ENCODE data around the gene CES5A.

Gene CES5A

GRCh38 chr16:55856950-55857349 lies 18.2 kb downstream of the CES5A start:
- H3K27me3 ChIP-seq (ENCODE audit: insufficient read depth, insufficient read length) = no peaks in the 10 kb centered on the region
- TF ChIP-seq ZNF274 (IDR thresholded peaks at IDR 0.05; ENCODE audit: low read depth, low read length) (no peak), YY1 (IDR thresholded peaks at IDR 0.05; ENCODE audit: insufficient read depth, insufficient read length) (no peak), SUZ12 (IDR thresholded peaks at IDR 0.05; ENCODE audit: extremely low read depth, insufficient read depth, insufficient read length) (no peak)
- DNase-seq (ENCODE audit: low read depth, low spot score) = no peak
- H3K4me3 ChIP-seq (ENCODE audit: insufficient read length, low read depth) = no peak overlapping the region
- no peaks in the 10 kb centered on the region for H3K4me1 ChIP-seq (ENCODE audit: insufficient read depth, insufficient read length)
- no peak overlapping the region for H3K9ac ChIP-seq (ENCODE audit: insufficient read length, low read depth)
- no peaks in the 10 kb centered on the region for H3K9me3 ChIP-seq (ENCODE audit: insufficient read depth, low read length)
- H3K36me3 ChIP-seq (ENCODE audit: insufficient read depth, insufficient read length, low read length) = no peaks in the 10 kb centered on the region

GRCh38 chr16:55853114-55853513 lies 22.1 kb downstream of the CES5A start:
- DNase-seq (ENCODE audit: low read depth, low spot score) = no peak
- no peaks in the 10 kb centered on the region for H3K4me1 ChIP-seq (ENCODE audit: insufficient read depth, insufficient read length)
- H3K9ac ChIP-seq (ENCODE audit: insufficient read length, low read depth) = no peak overlapping the region
- no peak overlapping the region for H3K4me3 ChIP-seq (ENCODE audit: insufficient read length, low read depth)
- no peaks in the 10 kb centered on the region for H3K9me3 ChIP-seq (ENCODE audit: insufficient read depth, low read length)
- H3K27me3 ChIP-seq (ENCODE audit: insufficient read depth, insufficient read length) = no peaks in the 10 kb centered on the region
- H3K36me3 ChIP-seq (ENCODE audit: insufficient read depth, insufficient read length, low read length) = no peaks in the 10 kb centered on the region
- TF ChIP-seq YY1 (IDR thresholded peaks at IDR 0.05; ENCODE audit: insufficient read depth, insufficient read length) = no peak
- no peak for TF ChIP-seq SUZ12 (IDR thresholded peaks at IDR 0.05; ENCODE audit: extremely low read depth, insufficient read depth, insufficient read length)
- TF ChIP-seq ZNF274 (IDR thresholded peaks at IDR 0.05; ENCODE audit: low read depth, low read length) = no peak

DNA sequence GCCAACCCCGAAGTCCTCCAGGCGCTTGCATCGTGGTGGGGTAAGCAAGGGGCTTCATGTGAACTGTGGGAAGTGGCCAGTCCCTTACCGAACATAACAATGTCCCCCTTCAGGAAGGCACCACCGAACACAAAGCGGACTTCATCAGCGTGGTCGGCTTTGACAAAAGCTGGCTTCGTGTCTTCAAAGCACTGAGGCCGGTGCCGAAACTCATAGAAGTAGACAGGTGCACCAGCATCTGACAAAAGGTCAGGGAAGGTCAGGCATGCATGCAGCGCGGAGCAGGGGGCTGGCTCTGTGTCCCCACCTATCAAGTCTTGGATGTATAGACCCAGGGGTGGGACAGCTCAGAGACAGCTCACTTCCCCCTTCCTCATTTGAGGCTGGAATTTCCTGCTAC lies 25.6 kb downstream of the CES5A start:
- H3K9ac ChIP-seq (ENCODE audit: insufficient read length, low read depth) = no peak overlapping the region
- no peak for DNase-seq (ENCODE audit: low read depth, low spot score)
- no peaks in the 10 kb centered on the region for H3K9me3 ChIP-seq (ENCODE audit: insufficient read depth, low read length)
- H3K4me3 ChIP-seq (ENCODE audit: insufficient read length, low read depth) = no peak overlapping the region
- H3K27me3 ChIP-seq (ENCODE audit: insufficient read depth, insufficient read length) = peaks cover 4% of the 10 kb centered on the region
- no peaks in the 10 kb centered on the region for H3K4me1 ChIP-seq (ENCODE audit: insufficient read depth, insufficient read length)
- TF ChIP-seq YY1 (IDR thresholded peaks at IDR 0.05; ENCODE audit: insufficient read depth, insufficient read length) (no peak), ZNF274 (IDR thresholded peaks at IDR 0.05; ENCODE audit: low read depth, low read length) (no peak), SUZ12 (IDR thresholded peaks at IDR 0.05; ENCODE audit: extremely low read depth, insufficient read depth, insufficient read length) (no peak)
- no peaks in the 10 kb centered on the region for H3K36me3 ChIP-seq (ENCODE audit: insufficient read depth, insufficient read length, low read length)

GRCh38 chr16:55846598-55847346 lies 28.4 kb downstream of the CES5A start:
- TF ChIP-seq SUZ12 (IDR thresholded peaks at IDR 0.05; ENCODE audit: extremely low read depth, insufficient read depth, insufficient read length) (no peak), YY1 (IDR thresholded peaks at IDR 0.05; ENCODE audit: insufficient read depth, insufficient read length) (no peak), ZNF274 (IDR thresholded peaks at IDR 0.05; ENCODE audit: low read depth, low read length) (no peak)
- Histone ChIP-seq H3K4me3 (ENCODE audit: insufficient read length, low read depth) (no peak overlapping the region), H3K4me1 (ENCODE audit: insufficient read depth, insufficient read length) (no peaks in the 10 kb centered on the region), H3K9ac (ENCODE audit: insufficient read length, low read depth) (no peak overlapping the region), H3K27me3 (ENCODE audit: insufficient read depth, insufficient read length) (peaks cover 4% of the 10 kb centered on the region), H3K9me3 (ENCODE audit: insufficient read depth, low read length) (no peaks in the 10 kb centered on the region), H3K36me3 (ENCODE audit: insufficient read depth, insufficient read length, low read length) (no peaks in the 10 kb centered on the region)
- DNase-seq (ENCODE audit: low read depth, low spot score) = no peak

DNA sequence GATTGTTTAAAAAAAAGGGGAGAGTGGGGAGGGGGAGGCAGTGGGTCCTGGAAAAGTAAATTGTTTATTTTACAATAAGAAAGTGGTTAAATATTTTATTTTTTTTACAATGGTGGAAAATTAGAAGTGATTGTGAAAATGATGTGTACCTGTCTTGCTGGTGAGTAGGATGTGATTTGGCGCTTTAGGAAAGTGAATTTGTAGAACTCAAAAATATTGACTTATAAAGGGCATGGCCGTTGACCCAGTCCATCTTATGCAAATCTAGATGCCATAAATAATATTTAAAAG lies 32.1 kb downstream of the CES5A start:
- Histone ChIP-seq H3K27me3 (ENCODE audit: insufficient read depth, insufficient read length) (peaks cover 4% of the 10 kb centered on the region), H3K36me3 (ENCODE audit: insufficient read depth, insufficient read length, low read length) (no peaks in the 10 kb centered on the region), H3K4me3 (ENCODE audit: insufficient read length, low read depth) (no peak overlapping the region), H3K9ac (ENCODE audit: insufficient read length, low read depth) (no peak overlapping the region), H3K4me1 (ENCODE audit: insufficient read depth, insufficient read length) (no peaks in the 10 kb centered on the region), H3K9me3 (ENCODE audit: insufficient read depth, low read length) (no peaks in the 10 kb centered on the region)
- DNase-seq (ENCODE audit: low read depth, low spot score) = no peak
- no peak for TF ChIP-seq YY1 (IDR thresholded peaks at IDR 0.05; ENCODE audit: insufficient read depth, insufficient read length)

- no peak overlapping the region for H3K4me3 ChIP-seq (ENCODE audit: insufficient read length, low read depth)
- peaks cover 4% of the 10 kb centered on the region for H3K27me3 ChIP-seq (ENCODE audit: insufficient read depth, insufficient read length)
- no peaks in the 10 kb centered on the region for H3K9me3 ChIP-seq (ENCODE audit: insufficient read depth, low read length)
- no peak for TF ChIP-seq ZNF274 (IDR thresholded peaks at IDR 0.05; ENCODE audit: low read depth, low read length)
- no peak for TF ChIP-seq YY1 (IDR thresholded peaks at IDR 0.05; ENCODE audit: insufficient read depth, insufficient read length)
- TF ChIP-seq SUZ12 (IDR thresholded peaks at IDR 0.05; ENCODE audit: extremely low read depth, insufficient read depth, insufficient read length) = no peak
- no peak overlapping the region for H3K9ac ChIP-seq (ENCODE audit: insufficient read length, low read depth)
- no peaks in the 10 kb centered on the region for H3K36me3 ChIP-seq (ENCODE audit: insufficient read depth, insufficient read length, low read length)
- peak; percentile 27 for DNase-seq (ENCODE audit: low read depth, low spot score)
- no peaks in the 10 kb centered on the region for H3K4me1 ChIP-seq (ENCODE audit: insufficient read depth, insufficient read length)
Observed at GRCh38 chr16:55842369-55843104, 32.6 kb downstream of the CES5A start.

DNA sequence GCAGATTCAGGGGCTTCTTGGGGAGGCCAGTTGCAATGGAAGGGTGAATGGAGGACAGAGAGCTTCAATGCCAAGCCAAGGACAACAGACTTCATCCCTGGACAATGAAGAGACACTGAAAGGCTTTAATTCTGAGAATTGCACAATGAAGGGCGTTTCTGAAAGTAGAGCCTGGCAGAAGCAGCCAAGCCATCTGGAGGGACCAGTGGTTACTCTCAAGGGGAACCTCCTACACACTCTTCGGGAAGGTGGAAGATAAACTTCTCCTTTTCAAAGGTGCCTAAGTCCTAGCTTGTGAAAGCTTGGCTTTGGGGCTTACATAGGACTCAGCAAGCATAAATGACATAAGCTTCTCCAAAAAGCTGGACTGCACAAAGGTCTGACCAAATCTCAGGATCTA lies 36.1 kb downstream of the CES5A start:
- Histone ChIP-seq H3K27me3 (ENCODE audit: insufficient read depth, insufficient read length) (no peaks in the 10 kb centered on the region), H3K9me3 (ENCODE audit: insufficient read depth, low read length) (no peaks in the 10 kb centered on the region), H3K36me3 (ENCODE audit: insufficient read depth, insufficient read length, low read length) (no peaks in the 10 kb centered on the region), H3K4me3 (ENCODE audit: insufficient read length, low read depth) (no peak overlapping the region), H3K9ac (ENCODE audit: insufficient read length, low read depth) (no peak overlapping the region), H3K4me1 (ENCODE audit: insufficient read depth, insufficient read length) (no peaks in the 10 kb centered on the region)
- no peak for DNase-seq (ENCODE audit: low read depth, low spot score)
- no peak for TF ChIP-seq SUZ12 (IDR thresholded peaks at IDR 0.05; ENCODE audit: extremely low read depth, insufficient read depth, insufficient read length)
- no peak for TF ChIP-seq YY1 (IDR thresholded peaks at IDR 0.05; ENCODE audit: insufficient read depth, insufficient read length)
- no peak for TF ChIP-seq ZNF274 (IDR thresholded peaks at IDR 0.05; ENCODE audit: low read depth, low read length)
